CD4-positive, alpha-beta T cell treated with Interleukin-4 for 1 hour (primary cell): ENCODE results near the gene ZNF718.
"Not testable (repeated sequence)": the region's sequence is repeated elsewhere in the genome, so short reads cannot be mapped to it uniquely, and the experiment has no call there.

ENCODE experiments used
- DNase-seq, 2 donors: peaks; one replicate each; pipeline ENCODE4 v3.0.0-alpha.2; 2020 to 2022

ZNF718 gene

DNA sequence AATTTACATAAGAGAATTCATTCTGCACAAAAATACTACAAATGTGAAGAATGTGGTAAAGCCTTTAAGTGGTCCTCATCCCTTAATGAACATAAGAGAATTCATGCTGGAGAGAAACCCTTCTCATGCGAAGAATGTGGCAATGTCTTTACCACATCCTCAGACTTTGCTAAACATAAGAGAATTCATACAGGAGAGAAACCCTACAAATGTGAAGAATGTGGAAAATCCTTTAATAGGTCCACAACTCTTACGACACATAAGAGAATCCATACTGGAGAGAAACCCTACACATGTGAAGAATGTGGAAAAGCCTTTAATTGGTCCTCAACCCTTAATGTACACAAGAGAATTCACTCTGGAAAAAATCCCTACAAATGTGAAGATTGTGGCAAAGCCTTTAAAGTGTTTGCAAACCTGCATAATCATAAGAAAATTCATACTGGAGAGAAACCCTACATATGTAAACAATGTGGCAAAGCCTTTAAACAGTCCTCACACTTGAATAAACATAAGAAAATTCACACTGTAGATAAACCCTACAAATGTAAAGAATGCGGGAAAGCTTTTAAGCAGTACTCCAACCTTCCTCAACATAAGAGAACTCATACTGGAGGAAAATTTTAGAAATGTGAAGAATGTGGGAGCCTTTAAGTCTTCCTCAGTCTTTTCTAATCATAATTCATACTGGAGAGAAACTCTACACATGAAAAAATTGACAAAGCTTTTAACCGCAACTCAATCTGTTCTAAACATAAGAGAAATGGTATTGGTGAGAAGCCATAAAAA lies 37.4 kb downstream of the ZNF718 start:
- no peak for DNase-seq

DNA sequence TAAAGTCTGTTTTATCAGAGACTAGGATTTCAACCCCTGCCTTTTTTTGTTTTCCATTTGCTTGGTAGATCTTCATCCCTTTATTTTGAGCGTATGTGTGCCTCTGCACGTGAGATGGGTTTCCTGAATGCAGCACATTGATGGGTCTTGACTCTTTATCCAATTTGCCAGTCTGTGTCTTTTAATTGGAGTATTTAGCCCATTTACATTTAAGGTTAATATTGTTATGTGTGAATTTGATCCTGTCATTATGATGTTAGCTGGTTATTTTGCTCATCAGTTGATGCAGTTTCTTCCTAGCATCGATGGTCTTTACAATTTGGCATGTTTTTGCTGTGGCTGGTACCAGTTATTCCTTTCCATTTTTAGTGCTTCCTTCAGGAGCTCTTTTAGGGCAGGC lies 45.3 kb downstream of the ZNF718 start:
- DNase-seq: not testable (repeated sequence)

DNA sequence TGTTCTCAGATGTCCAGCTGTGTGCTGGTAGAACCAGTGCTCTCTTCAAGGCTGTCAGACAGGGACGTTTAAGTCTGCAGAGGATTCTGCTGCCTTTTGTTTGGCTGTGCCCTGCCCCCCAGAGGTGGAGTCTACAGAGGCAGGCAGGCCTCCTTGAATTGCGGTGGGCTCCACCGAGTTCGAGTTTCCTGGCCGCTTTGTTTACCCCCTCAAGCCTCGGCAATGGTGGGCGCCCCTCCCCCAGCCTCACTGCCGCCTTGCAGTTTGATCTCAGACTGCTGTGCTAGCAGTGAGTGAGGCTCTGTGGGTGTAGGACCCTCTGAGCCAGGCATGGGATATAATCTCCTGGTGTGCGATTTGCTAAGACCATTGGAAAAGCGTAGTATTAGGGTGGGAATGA lies 47.0 kb downstream of the ZNF718 start:
- DNase-seq: not testable (repeated sequence)

DNA sequence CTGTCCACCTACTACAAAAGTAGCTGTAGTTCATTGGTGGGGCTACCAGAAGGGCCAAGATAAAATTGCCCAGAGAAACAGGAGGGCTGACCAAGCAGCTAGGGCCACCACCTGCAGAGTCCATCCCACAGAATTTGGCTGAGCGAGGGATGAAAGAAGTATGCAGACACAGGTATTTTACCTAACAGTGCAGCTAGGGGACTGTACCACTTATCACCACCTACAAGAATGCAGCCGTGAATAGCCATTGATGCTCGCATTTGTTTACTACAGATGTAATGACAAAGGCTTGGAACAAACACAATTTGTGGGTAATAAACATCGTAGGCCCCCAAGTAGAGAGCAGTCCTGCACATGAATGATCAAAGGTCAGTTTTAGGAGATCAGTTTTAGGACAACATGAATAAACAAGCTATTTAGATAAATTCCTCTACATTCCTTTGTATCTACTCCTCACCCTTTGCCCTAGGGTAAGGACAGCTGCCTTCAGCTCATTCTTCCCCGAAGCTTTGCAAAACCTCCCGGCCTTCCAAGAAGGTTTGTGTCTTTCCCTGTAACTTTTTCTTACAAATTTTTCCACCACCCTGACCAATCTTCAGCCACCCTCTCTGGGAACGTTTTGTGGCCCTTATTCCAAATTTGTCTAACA lies 49.5 kb downstream of the ZNF718 start:
- no peak for DNase-seq

DNA sequence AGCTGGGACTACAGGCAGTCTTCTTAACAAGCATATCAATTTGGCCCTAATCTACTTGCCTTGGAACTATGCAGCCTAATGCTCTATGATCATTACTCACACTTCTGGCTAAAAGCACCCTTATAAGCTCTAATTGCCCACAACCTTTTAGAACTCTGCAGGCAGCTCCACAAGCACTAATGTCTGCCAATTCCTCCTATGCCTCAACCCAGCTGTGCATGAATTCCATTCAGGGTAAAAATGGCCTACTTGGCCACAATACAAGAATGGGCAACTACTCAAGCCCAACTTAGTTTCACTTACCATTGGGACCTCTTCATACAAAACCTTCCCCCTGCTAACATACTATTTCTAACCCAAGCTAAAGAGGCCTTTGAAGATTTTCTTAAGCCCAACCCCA lies 51.7 kb downstream of the ZNF718 start:
- DNase-seq: no peak

DNA sequence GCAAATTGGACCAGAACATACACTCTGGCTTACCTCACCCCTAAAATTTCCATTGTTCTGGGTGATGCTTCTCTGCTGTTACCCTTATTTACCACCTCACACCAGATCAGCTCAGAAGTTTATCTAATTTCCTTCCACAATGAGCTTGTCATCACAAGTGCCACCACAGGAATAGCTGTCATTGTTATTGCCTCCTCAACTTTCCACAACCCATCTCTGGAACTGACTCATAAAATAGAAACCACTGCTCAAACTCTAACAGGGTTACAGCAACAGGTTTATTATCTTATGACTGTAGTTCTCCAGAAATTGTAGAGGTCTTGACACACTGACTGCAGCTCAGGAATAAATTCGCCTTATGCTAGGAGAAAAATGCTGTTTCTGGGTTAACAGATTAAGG lies 52.7 kb downstream of the ZNF718 start:
- DNase-seq: no peak

DNA sequence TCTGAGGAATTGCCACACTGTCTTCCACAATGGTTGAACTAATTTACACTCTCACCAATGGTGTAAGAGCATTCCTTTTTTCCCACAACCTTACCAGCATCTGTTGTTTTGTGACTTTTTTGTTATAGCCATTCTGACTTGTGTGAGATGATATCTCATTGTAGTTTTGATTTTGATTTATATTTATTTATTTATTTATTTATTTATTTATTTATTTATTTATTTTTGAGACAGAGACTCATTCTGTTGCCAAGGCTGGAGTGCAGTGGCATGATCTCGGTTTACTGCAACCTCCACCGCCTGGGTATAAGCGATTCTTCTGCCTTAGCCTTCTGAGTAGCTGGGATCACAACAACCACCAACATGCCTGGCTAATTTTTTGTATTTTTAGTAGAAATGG lies 57.9 kb downstream of the ZNF718 start:
- not testable (repeated sequence) for DNase-seq

DNA sequence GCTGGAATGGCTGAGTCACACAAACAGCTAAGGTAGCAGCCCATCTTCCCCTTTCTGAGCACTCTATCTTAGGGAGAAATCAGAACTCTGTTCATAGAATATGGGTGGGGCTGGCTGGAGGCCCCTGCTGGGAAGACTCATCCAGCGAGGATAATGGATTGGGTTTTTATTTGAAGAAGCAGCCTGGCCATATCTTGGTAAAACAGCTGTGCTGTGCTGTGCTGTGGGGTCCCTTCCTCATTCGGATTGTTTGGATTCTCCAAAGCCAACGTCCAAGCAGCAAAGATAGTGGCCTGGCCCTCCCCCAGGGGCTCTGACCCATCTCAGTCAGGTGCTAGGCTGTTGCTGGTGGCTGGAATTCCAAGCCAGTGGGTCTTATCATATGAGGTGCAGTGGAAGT lies 63.8 kb downstream of the ZNF718 start:
- DNase-seq: no peak

DNA sequence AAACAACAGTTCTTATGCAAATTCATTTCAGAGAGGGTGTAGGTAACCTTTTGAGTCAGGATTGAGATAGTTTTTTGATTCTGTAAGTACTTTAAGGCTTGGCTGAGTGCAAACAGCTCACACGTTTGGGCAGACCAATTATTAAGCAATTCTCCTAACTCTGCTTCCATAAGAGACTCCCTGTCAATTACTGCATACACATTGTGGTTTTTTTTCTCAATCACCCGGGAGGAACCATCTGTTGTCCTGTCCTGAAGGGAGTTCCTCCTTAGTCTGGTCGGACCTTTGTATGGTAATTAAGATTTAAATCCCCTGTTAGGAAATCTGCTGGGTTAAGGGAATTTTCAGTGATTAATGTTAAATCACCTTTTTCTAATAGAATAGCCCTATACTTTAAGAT lies 70.9 kb downstream of the ZNF718 start:
- DNase-seq: not testable (repeated sequence)

DNA sequence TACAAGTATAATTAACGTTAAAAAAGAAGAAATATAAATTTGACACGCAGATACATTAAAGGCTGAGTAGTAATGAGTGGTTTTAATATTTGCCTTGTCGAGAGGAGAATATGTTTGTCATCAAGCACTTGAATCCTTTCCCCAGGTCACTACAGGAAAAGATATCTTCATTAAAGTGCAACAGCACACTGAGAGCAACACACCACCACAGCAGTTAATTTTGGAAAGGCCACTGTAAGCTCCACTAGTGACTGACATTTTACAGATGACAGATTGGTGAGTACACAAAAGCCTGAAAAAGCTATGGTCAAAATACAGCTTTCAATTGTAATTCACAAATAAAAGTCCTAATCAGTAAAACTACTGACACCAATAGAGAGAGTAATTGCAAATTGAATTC lies 76.6 kb downstream of the ZNF718 start:
- DNase-seq: no peak

DNA sequence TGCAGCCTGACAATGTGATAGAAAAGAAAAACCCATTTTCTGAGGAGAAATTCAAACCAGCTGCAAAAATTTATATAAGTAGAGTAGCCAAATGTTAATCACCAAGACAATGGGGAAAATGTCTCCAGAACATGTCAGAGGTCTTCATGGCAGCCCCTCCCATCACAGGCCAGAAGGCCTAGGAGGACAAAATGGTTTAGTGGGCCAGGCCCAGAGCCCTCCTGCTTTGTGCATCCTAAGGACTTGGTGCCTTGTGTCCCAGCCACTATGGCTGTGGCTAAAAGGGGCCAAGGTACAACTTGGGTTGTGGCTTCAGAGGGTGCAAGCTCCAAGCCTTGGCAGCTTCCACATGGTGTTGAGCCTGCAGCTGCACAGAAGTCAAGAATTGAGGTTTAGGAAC lies 78.5 kb downstream of the ZNF718 start:
- DNase-seq: not testable (repeated sequence)

DNA sequence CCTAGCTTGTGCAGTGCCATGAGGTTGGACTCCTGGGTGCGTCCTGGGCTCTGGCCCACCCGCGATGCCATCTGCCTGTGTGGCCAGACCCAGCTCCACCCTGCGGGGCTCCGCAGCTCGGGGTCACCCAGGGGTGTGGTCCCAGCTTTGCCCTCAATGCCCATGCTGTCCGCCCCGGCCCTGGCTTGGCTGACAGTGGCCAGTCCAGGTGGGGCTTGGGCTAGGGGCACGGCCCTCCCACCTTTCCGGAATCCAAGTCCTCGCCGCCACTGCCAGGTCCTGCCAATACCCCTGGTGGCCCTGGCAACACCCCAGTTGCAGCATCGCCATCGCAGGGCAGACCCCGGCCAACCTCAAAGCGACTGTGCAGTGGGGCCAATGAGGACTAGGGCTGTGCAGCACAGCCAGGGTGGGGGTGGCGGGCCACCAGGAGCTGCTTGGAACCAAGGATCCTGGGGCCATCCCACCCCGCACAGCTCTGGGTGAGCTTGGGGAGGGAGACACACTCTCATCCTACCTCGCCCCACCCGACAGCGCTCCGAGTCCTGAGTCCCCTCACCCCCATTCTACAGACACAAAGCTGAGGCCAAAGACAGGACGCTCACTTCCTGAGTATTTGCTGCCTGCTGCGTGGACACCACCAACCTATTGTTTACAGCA lies 80.9 kb downstream of the ZNF718 start:
- no peak for DNase-seq

DNA sequence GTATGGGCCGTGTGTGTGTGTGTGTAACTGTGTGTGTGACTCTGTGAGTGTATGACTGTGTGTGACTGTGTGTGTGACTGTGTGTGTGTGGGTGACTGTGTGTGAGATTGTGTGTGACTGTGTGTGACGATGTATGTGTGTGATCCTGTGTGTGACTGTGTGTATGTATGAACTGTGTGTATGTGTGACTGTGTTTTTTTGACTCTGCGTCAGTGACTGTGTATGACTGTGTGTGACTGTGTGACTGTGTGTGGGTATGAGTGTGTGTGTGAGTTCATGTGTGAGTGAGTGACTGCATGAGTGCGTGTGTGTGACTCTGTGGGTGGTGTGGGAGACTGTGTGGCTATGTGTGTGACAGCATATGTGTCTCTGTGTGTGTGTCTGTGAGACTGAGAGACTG lies 81.8 kb downstream of the ZNF718 start:
- no peak for DNase-seq

DNA sequence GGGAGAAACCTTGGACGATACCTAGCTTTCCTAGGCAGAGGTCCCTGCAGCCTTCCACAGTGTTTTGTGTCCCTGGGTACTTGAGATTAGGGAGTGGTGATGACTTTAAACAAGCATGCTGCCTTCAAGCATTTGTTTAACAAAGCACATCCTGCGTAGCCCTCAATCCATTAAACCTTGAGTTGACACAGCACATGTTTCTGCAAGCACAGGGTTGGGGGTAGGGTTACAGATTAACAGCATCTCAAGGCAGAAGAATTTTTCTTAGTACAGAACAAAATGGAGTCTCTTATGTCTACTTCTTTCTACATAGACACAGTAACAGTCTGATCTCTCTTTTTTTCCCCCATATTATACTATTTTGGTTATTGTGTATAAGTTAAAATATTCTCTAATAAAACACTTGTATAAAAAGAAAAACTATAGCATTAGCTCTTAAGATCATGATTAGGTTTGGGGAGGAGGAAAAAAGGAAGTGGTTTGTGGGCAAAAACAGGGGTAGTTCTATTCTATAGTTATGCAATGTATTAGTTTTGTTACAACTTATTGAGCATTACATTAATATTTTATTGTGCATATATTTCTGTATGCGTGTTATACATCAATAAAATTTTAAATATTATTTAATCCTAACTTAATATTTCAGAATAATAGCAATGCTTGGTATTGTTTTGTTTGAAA lies 84.3 kb downstream of the ZNF718 start:
- DNase-seq: not testable (repeated sequence)

DNA sequence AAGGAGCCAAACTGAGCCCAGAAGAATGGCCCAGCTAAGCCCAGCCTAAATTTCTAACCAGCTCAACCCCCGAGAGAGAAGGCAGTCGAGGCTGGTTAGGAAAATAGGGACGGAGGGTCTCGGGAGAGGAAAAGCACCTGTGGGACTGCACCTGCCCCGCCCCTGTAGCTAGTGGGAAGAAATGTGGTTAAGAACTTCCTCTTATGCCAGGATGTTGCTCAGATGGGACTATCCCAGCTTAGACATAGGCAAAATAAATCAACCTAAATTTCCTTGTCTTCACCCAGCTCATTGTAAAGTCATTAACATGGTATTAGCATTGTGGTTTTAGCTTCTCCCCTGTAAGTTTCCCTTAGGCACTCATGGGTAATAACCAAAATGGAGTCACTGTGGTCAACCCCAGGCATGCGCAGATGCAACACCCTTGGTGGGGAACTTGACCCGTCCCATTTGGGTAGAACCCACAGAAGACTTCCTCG lies 86.8 kb downstream of the ZNF718 start:
- DNase-seq: peak; percentile 27 to 29

DNA sequence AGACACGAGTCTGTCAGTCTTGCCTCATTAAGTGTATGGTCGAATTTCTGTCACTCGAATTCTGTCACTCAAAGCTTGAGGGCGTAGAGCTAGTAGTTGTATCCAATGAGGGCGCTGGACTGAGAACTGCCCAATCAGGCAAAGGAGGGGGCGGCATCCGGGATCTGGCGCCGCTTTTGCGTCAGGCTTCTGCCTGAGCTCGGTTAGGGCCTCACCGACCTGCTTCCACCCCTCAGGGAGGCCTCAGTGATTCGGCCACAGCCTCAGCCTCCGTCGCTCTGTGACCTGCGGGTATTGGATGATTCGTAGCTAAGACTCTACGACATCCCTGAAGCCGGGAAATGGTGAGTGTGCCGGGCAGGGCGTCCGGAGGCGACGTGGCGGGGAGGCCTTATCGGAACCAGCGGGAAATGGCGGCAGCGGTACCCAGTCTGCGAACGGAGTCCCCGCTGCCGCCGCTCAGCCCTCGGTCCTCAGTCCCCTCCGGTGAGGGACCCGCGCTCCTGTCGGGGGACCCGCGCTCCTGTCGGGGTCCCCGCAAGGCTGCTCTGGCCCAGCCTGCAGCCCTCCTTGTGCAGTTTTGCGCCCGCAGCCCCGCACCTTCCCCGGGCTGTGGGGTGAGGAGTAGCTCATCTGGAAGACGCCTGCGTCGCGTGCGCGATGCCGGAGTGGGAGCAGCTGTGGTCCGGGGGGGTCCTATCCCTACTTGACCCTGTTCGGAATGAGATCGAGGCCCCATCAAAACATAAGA lies 88.3 kb downstream of the ZNF718 start:
- peak; percentile 2 to 31 for DNase-seq

DNA sequence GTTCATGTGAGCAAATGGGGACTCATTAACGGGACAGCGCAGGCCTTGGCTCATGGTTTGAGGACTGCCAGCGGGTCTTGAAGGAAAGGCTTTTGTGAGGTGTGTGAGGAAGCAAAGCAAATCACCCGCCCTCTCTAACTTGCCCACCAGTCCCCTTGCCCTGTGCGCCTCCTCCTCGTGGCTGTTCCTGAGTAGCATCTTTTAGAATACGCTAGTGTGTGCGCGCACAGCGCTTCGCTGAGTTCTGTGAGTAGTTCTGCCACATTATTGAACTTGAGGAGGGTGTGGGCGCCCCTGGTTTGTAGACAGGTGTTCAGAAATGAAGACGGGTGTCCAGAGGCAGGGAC lies 88.9 kb downstream of the ZNF718 start:
- DNase-seq: not testable (repeated sequence)
